Activated T-cell treated with anti-CD3 and anti-CD28 coated beads for 1 hour (primary cell): ENCODE data around the gene PTPN23.
"Not testable (repeated sequence)": the region's sequence is repeated elsewhere in the genome, so short reads cannot be mapped to it uniquely, and the experiment has no call there.

Experiments used
- DNase-seq: peaks from one replicate; pipeline ENCODE4 v3.0.0-alpha.2; 2020; ENCODE audit warnings: low read depth

The PTPN23 gene

GRCh38 chr3:47380601-47381316, at the start of gene PTPN23:
Gene PTPN23, plus strand, starts transcription at chr3:47381021. Its CDS starts 76 bp downstream, at chr3:47381097.
- peak; percentile 98 for DNase-seq

DNA sequence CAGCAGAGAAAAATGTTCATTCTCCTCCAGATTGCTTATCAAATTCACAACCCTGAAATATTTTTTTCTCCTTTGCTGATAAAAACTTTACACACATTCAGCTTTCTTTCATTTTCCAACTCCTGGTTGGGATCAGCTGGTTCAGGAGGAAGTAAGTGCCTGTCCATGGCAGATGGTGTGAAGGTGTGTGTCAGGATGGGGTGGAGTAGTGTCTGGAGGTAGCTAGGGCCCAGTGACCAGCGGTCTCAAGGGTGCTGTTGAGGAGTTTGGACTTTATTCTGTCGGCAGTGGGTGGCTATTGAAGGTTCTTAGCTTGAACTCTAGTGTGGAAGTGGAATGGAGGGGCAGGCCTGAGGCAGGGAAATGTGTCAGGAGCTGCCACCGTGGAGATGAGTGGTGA, 46.9 kb upstream of the PTPN23 start:
- no peak for DNase-seq

DNA sequence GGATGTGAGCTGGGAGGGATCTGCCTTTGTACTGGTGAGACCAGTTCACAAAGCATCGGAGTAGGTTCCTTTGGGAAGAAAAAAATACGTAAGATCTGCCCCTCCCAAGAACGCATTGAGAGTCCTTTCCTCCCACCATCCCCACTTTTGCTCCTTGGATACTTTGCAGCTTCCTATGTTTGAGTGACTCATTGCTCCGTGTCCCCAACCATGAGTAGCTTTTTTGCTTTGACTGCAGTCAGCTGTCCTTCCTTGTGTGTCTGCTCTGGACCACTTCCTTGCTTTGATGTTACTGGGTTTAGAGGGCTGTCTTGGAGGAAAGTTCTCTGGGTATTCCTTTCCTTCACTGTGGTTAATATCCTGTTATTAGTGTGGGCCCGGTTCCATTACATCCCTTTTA, 43.2 kb upstream of the PTPN23 start:
- no peak for DNase-seq

DNA sequence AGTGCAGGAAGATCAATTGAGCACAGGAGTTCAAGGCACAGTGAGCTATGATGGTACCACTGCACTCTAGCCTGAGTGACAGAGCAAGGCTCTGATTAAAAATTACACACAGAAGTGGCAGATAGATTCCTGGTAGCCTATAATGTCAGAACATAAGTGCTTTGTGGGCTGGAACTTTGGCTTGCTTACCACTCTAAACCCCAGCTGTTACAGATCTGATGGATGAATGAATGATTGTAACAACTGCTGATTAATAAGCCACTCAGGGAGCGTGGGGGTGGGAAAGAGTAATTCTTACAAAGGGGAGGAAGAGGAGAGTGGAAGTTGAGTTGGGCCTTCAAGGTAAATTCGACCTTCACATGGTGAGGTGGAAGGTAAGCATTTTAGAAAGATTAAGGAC, 40.9 kb upstream of the PTPN23 start:
- DNase-seq, result no peak

- DNase-seq, result no peak
Measured at GRCh38 chr3:47340866-47341265, 40.0 kb upstream of the PTPN23 start.

GRCh38 chr3:47342151-47342550, 38.7 kb upstream of the PTPN23 start:
- DNase-seq, result no peak

- DNase-seq, result no peak
Measured at GRCh38 chr3:47342812-47343211, 38.0 kb upstream of the PTPN23 start.

DNA sequence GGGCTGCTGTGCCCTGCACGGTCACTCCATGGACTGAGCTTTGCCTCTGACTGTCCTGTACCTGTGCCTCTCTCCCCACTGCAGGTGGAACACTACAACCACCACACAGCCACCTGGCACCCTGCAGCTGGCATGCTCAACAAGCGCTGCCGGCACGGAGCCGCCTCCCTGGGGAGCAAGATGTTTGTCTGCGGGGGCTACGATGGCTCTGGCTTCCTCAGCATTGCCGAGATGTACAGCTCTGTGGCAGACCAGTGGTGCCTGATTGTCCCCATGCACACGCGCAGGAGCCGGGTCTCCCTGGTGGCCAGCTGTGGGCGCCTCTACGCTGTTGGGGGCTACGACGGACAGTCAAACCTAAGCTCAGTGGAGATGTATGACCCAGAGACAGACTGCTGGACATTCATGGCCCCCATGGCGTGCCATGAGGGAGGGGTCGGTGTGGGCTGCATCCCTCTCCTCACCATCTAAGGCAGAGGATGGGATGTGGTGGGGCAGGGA, 37.3 kb upstream of the PTPN23 start:
- no peak for DNase-seq

DNA sequence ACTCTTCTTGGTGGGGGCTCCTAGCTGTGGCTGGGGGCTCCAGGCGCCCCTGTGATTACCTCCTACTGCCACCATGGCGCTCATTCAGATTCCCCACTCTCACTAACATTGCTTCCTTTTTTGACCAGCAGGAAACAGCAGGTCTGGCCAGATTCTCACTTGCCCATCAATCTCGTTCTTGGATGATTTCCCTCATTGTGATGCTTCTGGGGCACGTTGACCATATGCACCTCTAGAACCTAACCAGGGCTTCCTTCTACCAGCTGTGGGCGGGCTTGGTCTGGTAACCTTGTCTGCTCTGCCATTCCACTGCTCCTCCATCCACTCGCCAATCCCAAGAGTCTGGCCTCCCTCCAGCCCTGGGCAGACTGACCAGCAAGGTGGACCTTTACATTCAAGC, 35.9 kb upstream of the PTPN23 start:
- DNase-seq, result no peak

GRCh38 chr3:47347217-47347801, 33.5 kb upstream of the PTPN23 start:
- DNase-seq, result no peak

- DNase-seq, result no peak
Measured at GRCh38 chr3:47348411-47349154, 32.2 kb upstream of the PTPN23 start.

DNA sequence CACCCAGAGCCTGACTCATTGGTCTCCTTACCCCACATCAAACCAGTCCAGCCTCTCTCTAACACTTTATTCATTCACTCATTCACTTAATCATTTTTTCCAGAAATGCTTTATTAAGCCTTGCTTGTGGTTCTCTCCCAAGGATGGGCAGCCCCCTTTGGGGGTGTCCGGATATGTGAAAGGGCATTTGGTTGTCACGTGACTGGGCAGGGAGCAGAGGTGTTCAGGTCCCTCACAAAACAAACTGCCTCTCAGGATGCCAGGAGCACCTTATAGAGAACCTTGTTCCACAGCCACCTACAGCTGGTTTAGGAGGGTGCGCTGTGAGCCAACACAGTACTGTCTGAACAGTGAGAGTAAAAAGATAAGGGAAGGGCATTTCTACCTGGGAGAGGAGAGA, 25.8 kb upstream of the PTPN23 start:
- DNase-seq, result no peak

- DNase-seq, result no peak
Measured at GRCh38 chr3:47356201-47356600, 24.6 kb upstream of the PTPN23 start.

DNA sequence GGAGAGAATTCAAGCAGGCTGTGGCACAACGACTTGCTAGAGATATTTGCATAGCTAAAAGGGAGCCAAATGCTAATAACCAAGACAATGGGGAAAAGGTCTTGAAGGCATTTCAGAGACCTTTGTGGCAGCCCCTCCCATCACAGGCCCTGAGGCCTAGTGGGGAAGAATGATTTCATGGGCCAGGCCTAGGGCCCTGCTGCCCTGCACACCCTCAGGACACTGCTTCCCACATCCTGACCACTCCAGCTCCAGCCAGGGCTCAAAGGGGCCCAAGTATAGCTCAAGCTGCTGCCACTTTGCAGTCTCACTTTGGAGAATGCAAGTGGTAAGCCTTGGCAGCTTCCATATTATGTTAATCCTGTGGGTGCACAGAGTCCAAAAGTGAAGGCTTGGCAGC, 21.5 kb upstream of the PTPN23 start:
- no peak for DNase-seq

GRCh38 chr3:47360110-47360517, 20.7 kb upstream of the PTPN23 start:
- not testable (repeated sequence) for DNase-seq

- no peak for DNase-seq
Measured at GRCh38 chr3:47362701-47363100, 18.1 kb upstream of the PTPN23 start.

- DNase-seq, result no peak
Measured at GRCh38 chr3:47365213-47366153, 15.3 kb upstream of the PTPN23 start.

- DNase-seq, result no peak
Measured at GRCh38 chr3:47366833-47367232, 14.0 kb upstream of the PTPN23 start.

GRCh38 chr3:47367631-47368030, 13.2 kb upstream of the PTPN23 start:
- DNase-seq, result no peak

DNA sequence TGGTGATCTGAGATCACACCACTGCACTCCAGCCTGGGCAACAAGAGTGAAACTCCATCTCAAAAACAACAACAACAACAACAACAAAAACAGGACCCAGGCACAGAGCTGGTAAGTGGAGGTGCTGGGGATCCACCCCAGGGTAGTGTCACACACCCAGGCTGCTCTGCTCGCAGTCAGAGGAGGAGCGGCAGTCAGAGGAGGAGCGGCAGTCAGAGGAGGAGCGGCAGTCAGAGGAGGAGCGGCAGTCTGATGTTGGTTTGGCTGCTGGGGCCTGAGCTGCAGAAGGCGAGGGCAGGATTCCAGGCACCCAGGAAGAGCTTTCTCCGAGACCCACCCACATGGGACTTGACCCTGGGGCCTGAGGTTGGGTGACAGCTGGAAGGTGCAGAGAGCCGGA, 10.8 kb upstream of the PTPN23 start:
- not testable (repeated sequence) for DNase-seq

- DNase-seq, result peak; percentile 14
Measured at GRCh38 chr3:47370887-47371697, 9.7 kb upstream of the PTPN23 start.
